Endometrial microvascular endothelial cells (primary cell): ENCODE measurements around the gene F2RL1. TPM values are rescaled to one million over a fixed set of nuclear protein-coding genes. Genes with fewer than 3 reads are reported as not detected.
"Not testable (repeated sequence)": the region's sequence is repeated elsewhere in the genome, so short reads cannot be mapped to it uniquely, and the experiment has no call there.

Experiments
- in situ Hi-C: cut with HindIII; loops from 2 replicates; pipeline ENCODE4 v1.10.0; 2017; ENCODE audit warnings: low sequenced_read_pairs, low pct_unique_long_range_greater_than_20kb; ENCODE audit errors: inconsistent ontology term
- total RNA-seq: library from RNA; depleted of rRNA; stranded (reverse); fragments of >200 nt; gene quantifications from one replicate; pipeline ENCODE4 v1.2.3, GENCODE V29; 2015; ENCODE audit errors: inconsistent ontology term

Gene F2RL1
- total RNA-seq, 1 donor from 2014 or later, result 13.8 TPM

DNA sequence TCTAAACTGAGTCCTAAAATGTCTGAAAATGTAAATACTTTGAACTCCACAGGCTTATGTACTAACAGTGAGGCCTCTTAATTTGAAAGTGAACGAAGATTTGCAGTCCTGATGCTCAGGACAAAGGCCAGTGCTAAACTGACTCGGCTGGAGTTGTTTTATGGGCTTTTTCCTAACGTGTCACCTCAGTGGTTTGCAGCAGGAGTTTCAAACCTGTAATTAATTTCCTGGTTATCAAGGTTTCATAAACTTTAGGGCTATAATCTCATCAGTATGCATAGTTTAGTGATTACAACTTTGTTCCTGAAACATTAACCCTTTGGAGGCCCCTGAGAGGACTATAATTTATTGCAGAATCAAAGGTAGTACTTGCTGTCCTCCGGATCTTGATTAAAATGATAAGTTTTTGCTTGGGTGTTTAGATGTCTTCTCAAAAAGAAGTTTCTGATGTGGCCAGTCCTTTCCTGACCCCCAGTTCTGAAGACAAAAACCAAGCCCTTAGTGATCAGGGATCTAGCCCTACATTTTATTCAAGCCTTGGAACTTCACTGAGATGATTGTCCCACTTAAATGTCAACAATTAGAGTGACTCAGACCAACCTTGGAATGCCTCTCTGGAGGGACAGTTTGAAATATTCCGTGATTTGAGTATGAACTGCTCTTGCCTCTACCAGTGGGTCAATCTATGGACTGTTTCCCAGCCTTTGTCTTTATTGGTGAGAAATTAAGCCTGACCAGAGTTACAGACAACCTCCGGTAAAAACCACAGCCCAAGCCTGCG lies 19.8 kb downstream of the F2RL1 start:
- in situ Hi-C loops, result no loop called here

- in situ Hi-C loops, result no loop called here
Measured at GRCh38 chr5:76841361-76841760, 22.5 kb downstream of the F2RL1 start.

DNA sequence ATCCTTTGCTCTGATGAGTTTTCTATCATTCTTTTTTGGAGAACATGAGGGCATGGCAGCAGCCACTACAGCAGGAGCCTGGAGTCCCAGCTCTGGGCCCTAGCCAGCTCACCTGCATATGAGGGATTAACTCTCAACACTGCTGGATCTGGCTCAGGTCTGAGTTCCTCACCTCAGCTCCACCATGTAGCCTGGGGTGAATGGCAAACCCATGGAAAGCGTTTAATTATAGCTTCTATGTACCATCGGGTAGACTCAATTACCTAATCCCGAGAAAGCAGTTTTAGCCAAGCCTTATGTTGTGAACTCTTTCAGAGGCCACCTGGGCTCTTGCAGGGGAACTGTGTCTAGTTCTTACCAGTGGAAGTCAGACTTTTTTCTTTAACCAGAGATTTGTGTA lies 27.1 kb downstream of the F2RL1 start:
- in situ Hi-C loops, result no loop called here

GRCh38 chr5:76849419-76850291 lies 30.8 kb downstream of the F2RL1 start, which contains the start of gene S100Z:
Gene S100Z, plus strand, starts transcription at chr5:76850014. Its CDS starts 25,346 bp downstream, at chr5:76875360.
- in situ Hi-C loops, result no loop called here

DNA sequence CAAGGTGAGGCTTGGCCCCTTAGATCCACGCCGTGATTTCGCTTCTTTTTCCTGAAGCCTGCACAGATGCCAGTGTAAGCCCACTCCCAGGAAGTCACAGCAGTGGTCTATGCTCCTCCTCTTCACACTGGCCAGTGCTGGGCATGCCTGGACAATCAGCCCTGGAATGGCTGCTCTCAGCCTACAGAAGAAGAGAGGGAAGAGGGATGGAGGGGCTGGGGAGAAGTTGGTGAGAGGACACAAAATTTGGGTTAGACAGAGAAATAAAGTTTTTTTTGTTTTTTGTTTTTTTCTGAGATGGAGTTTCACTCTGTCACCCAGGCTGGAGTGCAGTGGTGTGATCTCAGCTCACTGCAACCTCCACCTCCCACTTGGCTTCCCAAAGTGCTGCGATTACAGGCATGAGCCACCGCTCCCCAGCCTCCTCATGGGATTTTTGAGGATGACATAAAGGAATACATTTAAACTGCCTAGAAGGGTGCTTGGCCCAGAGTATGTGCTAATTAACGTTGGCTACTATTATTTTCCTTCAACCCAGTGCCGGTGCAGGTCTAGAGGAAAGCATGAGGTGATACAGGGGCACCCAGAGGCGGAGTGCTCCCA lies 31.8 kb downstream of the F2RL1 start:
- in situ Hi-C loops, result no loop called here

GRCh38 chr5:76851728-76852369 lies 33.0 kb downstream of the F2RL1 start:
- in situ Hi-C loops, result no loop called here

GRCh38 chr5:76852772-76853171 lies 33.9 kb downstream of the F2RL1 start:
- in situ Hi-C loops, result no loop called here

DNA sequence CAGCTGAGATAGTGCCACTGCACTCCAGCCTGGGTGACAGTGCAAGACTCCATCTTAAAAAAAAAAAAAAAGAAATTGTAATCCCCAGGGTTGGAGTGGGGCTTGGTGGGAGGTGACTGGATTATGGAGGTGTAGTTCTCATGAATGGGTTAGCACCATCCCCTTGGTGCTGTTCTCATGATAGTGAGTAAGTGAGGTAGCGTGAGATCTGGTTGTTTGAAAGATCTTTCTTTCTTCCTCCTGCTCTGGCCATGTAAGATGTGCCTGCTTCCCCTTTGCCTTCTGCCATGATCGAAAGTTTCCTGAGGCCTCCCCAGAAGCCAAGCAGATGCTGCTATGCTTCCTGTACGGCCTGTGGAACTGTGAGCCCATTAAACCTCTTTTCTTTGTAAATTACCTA lies 34.9 kb downstream of the F2RL1 start:
- in situ Hi-C loops, result not testable (repeated sequence)

DNA sequence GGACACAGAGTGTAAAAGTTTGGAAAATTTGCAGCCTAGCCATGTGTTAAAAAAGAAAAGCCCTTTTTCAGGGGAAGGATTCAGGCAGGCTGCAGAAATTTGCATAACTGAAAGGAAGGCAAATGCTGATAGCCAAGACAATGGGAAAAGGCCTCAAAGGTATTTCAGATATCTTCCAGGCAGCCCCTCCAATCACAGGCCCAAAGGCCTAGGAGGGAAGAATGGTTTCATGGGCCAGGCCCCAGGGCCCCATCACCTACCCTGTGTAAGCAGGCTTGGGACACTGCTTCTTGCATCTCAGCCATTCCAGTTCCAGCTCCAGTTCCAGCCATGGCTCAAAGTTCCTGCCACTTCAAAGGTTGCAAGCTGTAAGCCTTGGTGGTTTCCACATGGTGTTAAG lies 35.8 kb downstream of the F2RL1 start:
- in situ Hi-C loops, result no loop called here

- in situ Hi-C loops, result not testable (repeated sequence)
Measured at GRCh38 chr5:76855501-76855900, 36.7 kb downstream of the F2RL1 start.

GRCh38 chr5:76855961-76856360 lies 37.1 kb downstream of the F2RL1 start:
- in situ Hi-C loops, result no loop called here

- in situ Hi-C loops, result not testable (repeated sequence)
Measured at GRCh38 chr5:76856800-76857199, 38.0 kb downstream of the F2RL1 start.

DNA sequence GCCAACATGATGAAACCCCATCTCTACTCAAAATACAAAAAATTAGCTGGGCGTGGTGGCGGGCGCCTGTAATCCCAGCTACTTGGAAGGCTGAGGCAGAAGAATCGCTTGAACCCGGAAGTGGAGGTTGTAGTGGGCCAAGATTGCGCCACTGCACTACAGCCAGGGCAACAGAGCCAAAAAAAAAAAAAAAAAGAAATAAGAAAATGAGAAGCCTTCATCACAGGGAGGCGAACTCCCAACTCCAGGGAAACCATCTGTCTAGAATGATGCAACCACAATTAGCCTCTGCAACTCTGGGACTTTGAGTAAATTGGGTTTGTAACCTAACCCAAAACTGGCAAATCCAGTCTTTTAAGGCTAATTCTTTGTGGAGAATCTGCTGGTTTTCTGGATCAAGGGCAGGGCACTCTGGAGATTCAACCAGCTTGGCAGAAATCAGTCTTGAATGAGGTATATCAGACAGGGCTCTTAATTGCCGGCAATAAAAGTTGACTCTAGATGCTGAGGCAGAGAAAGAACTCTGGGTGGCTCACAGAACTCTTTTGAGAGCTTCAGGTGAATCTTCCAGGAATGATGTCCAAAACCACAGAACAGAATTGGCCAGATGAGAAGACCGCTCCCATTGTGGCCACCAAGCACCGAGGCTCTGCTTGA lies 40.9 kb downstream of the F2RL1 start:
- in situ Hi-C loops, result no loop called here

DNA sequence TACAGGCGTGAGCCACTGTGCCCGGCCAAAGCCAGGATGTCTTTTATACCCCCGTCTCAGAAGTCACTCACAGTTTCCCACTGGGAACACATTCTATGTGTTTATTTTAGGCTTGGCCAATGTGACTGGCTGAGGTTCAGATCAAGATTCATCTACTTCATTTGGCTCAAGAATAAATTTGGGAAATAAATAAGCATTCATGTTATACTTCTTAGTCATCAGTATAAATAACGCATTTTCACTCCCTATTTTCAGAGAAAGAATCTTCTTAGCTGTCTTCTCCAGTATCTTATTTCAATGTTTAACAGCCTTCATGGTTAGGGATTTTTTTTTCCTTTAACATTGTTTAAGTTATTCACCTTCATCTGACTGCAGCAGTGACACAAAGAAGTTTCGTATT lies 42.8 kb downstream of the F2RL1 start:
- in situ Hi-C loops, result no loop called here

DNA sequence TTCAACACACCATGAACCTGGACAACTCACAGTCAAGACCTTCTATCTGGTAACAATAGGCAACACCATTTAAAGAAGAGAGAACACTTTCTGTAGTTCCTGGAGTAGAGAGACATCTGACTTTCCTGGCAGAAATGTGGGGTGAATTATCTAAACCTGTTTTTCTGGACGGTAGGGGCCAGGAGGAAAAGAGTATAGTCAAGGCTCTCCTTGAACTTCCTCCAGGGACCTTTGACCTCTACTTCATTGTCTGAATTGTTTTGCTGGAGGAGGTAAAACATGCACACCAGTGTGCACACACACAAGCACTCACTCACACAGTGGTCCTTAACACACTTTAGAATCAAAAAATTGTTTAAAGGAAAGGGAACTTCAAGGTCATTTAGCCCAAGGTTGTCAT lies 44.2 kb downstream of the F2RL1 start:
- in situ Hi-C loops, result no loop called here

DNA sequence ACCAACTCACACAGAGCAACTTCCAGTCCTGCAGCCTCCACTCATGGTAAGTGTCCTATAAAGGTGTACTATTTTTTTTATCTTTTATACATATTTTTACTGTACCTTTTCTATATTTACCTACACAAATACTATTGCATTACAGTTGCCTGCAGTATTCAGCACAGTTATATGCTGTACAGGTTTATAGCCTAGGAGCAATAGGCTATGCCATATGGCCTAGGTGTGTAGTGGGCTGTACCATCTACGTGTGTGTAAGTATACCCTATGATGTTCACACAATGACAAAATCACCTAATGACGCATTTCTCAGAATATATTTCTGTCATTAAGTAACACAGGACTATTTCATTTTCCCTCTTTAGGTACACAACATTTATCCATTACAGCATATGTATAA lies 47.7 kb downstream of the F2RL1 start:
- in situ Hi-C loops, result no loop called here

GRCh38 chr5:76867038-76867437 lies 48.2 kb downstream of the F2RL1 start:
- in situ Hi-C loops, result no loop called here

GRCh38 chr5:76867827-76868693 lies 49.2 kb downstream of the F2RL1 start:
- in situ Hi-C loops, result no loop called here
